HG02943 (cell line): ENCODE data around the gene OSBPL7.

Source experiments
- ATAC-seq: cut with Tn5 transposase; IDR thresholded peaks from one replicate; pipeline ENCODE4 v1.9.1; 2021; ENCODE audit warnings: mild to moderate bottlenecking, low read depth, moderate library complexity; ENCODE audit not compliant: unreplicated experiment

OSBPL7 gene

GRCh38 chr17:47808036-47808829, 13.4 kb downstream of the OSBPL7 start:
- no peak for ATAC-seq

- no peak for ATAC-seq
Observed at GRCh38 chr17:47807421-47807820, 14.2 kb downstream of the OSBPL7 start.

- ATAC-seq: no peak
Observed at GRCh38 chr17:47806913-47807255, 14.7 kb downstream of the OSBPL7 start.

- ATAC-seq: no peak
Observed at GRCh38 chr17:47806026-47806912, 15.3 kb downstream of the OSBPL7 start.

GRCh38 chr17:47804461-47804860, 17.1 kb downstream of the OSBPL7 start:
- ATAC-seq: no peak

- no peak for ATAC-seq
Observed at GRCh38 chr17:47803751-47804150, 17.8 kb downstream of the OSBPL7 start.

- no peak for ATAC-seq
Observed at GRCh38 chr17:47803201-47803600, 18.4 kb downstream of the OSBPL7 start.

- no peak for ATAC-seq
Observed at GRCh38 chr17:47802341-47803022, 19.1 kb downstream of the OSBPL7 start.

GRCh38 chr17:47801906-47802305, 19.7 kb downstream of the OSBPL7 start:
- no peak for ATAC-seq

GRCh38 chr17:47801176-47801765, 20.3 kb downstream of the OSBPL7 start:
- no peak for ATAC-seq

GRCh38 chr17:47800686-47801085, 20.9 kb downstream of the OSBPL7 start:
- ATAC-seq: no peak

GRCh38 chr17:47797797-47798196, 23.8 kb downstream of the OSBPL7 start:
- no peak for ATAC-seq

- ATAC-seq: no peak
Observed at GRCh38 chr17:47792979-47793378, 28.6 kb downstream of the OSBPL7 start.

GRCh38 chr17:47792457-47792856, 29.1 kb downstream of the OSBPL7 start:
- no peak for ATAC-seq

GRCh38 chr17:47791025-47791424, 30.6 kb downstream of the OSBPL7 start:
- no peak for ATAC-seq

GRCh38 chr17:47789611-47790561, 31.7 kb downstream of the OSBPL7 start:
- no peak for ATAC-seq

- ATAC-seq: no peak
Observed at GRCh38 chr17:47785538-47786123, 36.0 kb downstream of the OSBPL7 start.

GRCh38 chr17:47781397-47781796, 40.2 kb downstream of the OSBPL7 start:
- ATAC-seq: no peak

- no peak for ATAC-seq
Observed at GRCh38 chr17:47778184-47778635, 43.4 kb downstream of the OSBPL7 start.
